Heart left ventricle (tissue), 16 donors: ENCODE measurements around the gene CDK5RAP2. TPM values are rescaled to one million over a fixed set of nuclear protein-coding genes. Genes with fewer than 3 reads are reported as not detected.

Experiments used
- ATAC-seq, 4 donors: fragments of 200-7000 bp; cut with Tn5 transposase; one replicate each; pipeline ENCODE4 v1.9.1; 2020 to 2022; ENCODE audit warnings: moderate library complexity in 4 of 4, mild to moderate bottlenecking in 3 of 4, moderate number of reproducible peaks in 1 of 4
- DNase-seq, 5 donors: peaks; one replicate each; pipeline ENCODE4 v3.0.0-alpha.2; 2020
- H3K27ac ChIP-seq, 12 donors: fragments of 200-600 bp; sonication (generic) in 4 of 12; one replicate each; pipeline versions ENCODE4 v1.5.0 to v1.8.0; 2016 to 2022; ENCODE audit warnings: mild to moderate bottlenecking in 2 of 12
- H3K27me3 ChIP-seq, 9 donors: fragments of 200-600 bp; sonication (generic) in 2 of 9; one replicate each; pipeline versions ENCODE4 v1.5.1 to v1.8.0; 2016 to 2022; ENCODE audit warnings: mild to moderate bottlenecking in 3 of 9
- H3K36me3 ChIP-seq, 9 donors: fragments of 200-600 bp; sonication (generic) in 2 of 9; one replicate each; pipeline versions ENCODE4 v1.5.0 to v1.8.0; 2018 to 2022; ENCODE audit warnings: mild to moderate bottlenecking in 2 of 9
- H3K4me1 ChIP-seq, 12 donors: fragments of 200-600 bp; sonication (generic) in 4 of 12; one replicate each; pipeline versions ENCODE4 v1.5.0 to v1.8.0; 2016 to 2022; ENCODE audit warnings: mild to moderate bottlenecking in 3 of 12
- H3K4me3 ChIP-seq, 12 donors: fragments of 200-600 bp; sonication (generic) in 4 of 12; one replicate each; pipeline versions ENCODE4 v1.5.0 to v1.8.0; 2017 to 2022; ENCODE audit warnings: mild to moderate bottlenecking in 9 of 12, moderate library complexity in 4 of 12
- H3K9me3 ChIP-seq, 12 donors: fragments of 200-600 bp; sonication (generic) in 4 of 12; one replicate each; pipeline versions ENCODE4 v1.5.0 to v1.8.0; 2016 to 2022; ENCODE audit warnings: mild to moderate bottlenecking in 1 of 12
- CTCF ChIP-seq, 12 donors: fragments of 200-600 bp; sonication (generic) in 4 of 12; IDR thresholded peaks; one replicate each; pipeline versions ENCODE4 v1.5.0 to v1.8.0; 2018 to 2022; ENCODE audit warnings: antibody characterized with exemption in 12 of 12, mild to moderate bottlenecking in 5 of 12
- POLR2A ChIP-seq, 2 donors: fragments of 450-650 bp; IDR thresholded peaks; one replicate each; pipeline ENCODE4 v1.6.1; 2017; ENCODE audit warnings: antibody characterized with exemption in 2 of 2, mild to moderate bottlenecking in 2 of 2, moderate library complexity in 2 of 2
- WGBS, 4 donors: extraction: QIAGEN DNeasy Blood & Tissue Kit in 2 of 4; methylation state at CpG; one replicate each; pipeline versions ENCODE4 v1.1.5 to v1.1.7; 2013 to 2018; 5-methylcytosine and 5-hydroxymethylcytosine counted together
- intact Hi-C, 10 donors: fragments of 100-400 bp; cut with DNase I; formaldehyde crosslinking; loops; one replicate each; pipeline versions ENCODE4 v1.11.1 to v1.14.2; 2022
- polyA plus RNA-seq, 2 donors: library from polyadenylated mRNA; stranded (reverse); fragments of 200-250 nt; gene quantifications; one replicate each; pipeline ENCODE4 v1.2.3, GENCODE V29; 2013
- total RNA-seq, 9 donors: library from RNA; depleted of rRNA in 2 of 9; stranded (reverse); fragments of >200 nt in 2 of 9; fragmentation: NEBNext Ultra II Directional in 3 of 9; extraction: Animal tissue kit (Norgen Biotek cat#: 25700) in 3 of 9; gene quantifications; one replicate each; pipeline versions ENCODE4 v1.1.0 to v1.2.4, GENCODE V29; 2016 to 2023
- donor health status: ischemic (EF 13 %, LVEDD 7.1; RV severe dilation, severe dysfunction).
- donor health status: healthy with polysubstance abuse.
- donor health status: DM: no; HTN: yes; CAD: no.
- donor health status: DM: no; HTN: no; CAD: no.
- donor health status: ischemic (EF 25% LVEDD 6.9; RV normal size, moderate dysfunction).
- donor health status: ischemic (EF 25% LVEDD 5.7; RV mildly dilated, moderate dysfunction).
- donor health status: healthy.
- donor health status: DM: yes; HTN: yes; CAD: no.
- donor health status: ischemic (EF 35%, LVEDD 5.7; RV mildly dilated, moderate dysfunction).
- donor health status: nonischemic (EF 11% LVEDD 7.7; RV severe dilation, severe dysfunction).
- donor health status: DM: yes; HTN: yes; CAD: no.
- donor health status: PGD.
- donor health status: ischemic (EF 29% LVEDD 5.4; RV normal size, mild dysfunction).
- donor health status: nonischemic (EF 23%, LVEDD 6.1; RV moderate dilation, normal function).

The CDK5RAP2 gene
- total and polyA plus RNA-seq, 11 donors = 26.1 to 114 (median 53.1) TPM

GRCh38 chr9:120574473-120574872 lies 5.5 kb downstream of the CDK5RAP2 start:
- no peaks in the 10 kb centered on the region for H3K9me3 ChIP-seq
- 81 to 89% (median 83%) methylated on average over 2 of the region's 2 CpGs for WGBS, 4 donors
- H3K4me3 ChIP-seq = no peak overlapping the region
- no peak for DNase-seq
- no peak for TF ChIP-seq CTCF (IDR thresholded peaks at IDR 0.05)
- TF ChIP-seq POLR2A (IDR thresholded peaks at IDR 0.05) = no peak
- no peak for ATAC-seq
- H3K36me3 ChIP-seq = peaks cover 0 to 29% (median 25%) of the 10 kb centered on the region in 9 donors
- H3K27me3 ChIP-seq = no peaks in the 10 kb centered on the region
- H3K4me1 ChIP-seq = peaks cover 0 to 39% (median 19%) of the 10 kb centered on the region in 12 donors
- intact Hi-C loops = no loop called here
- no peak overlapping the region for H3K27ac ChIP-seq

- no peak for ATAC-seq
- no peak overlapping the region for H3K4me3 ChIP-seq
- no peak for TF ChIP-seq CTCF (IDR thresholded peaks at IDR 0.05)
- TF ChIP-seq POLR2A (IDR thresholded peaks at IDR 0.05) = no peak
- intact Hi-C loops = no loop called here
- H3K4me1 ChIP-seq = peaks cover 0 to 29% (median 7%) of the 10 kb centered on the region in 12 donors
- no peaks in the 10 kb centered on the region for H3K9me3 ChIP-seq
- H3K27ac ChIP-seq = peak overlapping the region; percentile 9 to 91 (median 68)
- DNase-seq = no peak
- H3K36me3 ChIP-seq = peaks cover 0 to 49% (median 43%) of the 10 kb centered on the region in 9 donors
- 94 to 100% (median 97%) methylated on average over 1 of the region's 1 CpG for WGBS, 4 donors
- H3K27me3 ChIP-seq = no peaks in the 10 kb centered on the region
These were observed 7.5 kb downstream of the CDK5RAP2 start for GRCh38 chr9:120572472-120572871.

DNA sequence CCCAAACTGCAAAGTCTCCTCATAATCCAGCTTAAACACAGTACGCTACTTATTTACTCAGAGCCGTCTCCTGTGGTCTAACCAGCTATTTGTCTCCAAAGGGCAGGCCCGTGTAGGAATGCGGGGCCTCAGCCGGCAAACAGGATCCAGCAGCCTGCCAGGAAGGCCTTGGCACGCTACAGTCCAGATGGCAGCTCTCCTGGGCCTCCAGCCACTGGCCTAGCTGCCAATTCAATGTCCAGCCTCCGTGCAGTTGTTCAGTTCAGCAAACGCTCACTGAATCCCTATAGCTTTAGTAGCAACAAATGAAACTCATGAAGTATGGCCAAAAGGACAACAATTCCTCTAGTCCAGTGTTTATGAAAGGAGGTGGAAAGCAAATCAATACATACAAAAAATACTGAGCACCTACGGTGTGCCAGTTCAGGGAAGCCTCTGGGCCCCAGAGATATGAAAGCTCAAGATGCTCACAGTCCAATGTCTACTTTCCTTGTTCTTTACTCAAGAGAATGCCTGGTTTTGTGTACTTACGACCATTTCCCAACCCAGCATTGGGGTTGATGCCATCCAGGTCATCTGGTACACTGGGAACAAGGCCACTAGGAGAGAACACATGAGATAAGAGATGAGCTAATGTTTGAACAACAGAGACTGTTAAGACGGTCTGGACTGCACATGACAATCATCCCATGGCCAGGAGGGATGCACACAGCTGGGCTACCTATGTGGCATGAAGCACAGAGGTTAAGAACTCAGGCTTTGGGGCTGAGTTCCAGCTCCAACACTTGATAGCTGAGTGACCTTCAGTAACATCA lies 8.3 kb downstream of the CDK5RAP2 start:
- Histone ChIP-seq H3K27me3 (no peaks in the 10 kb centered on the region), H3K36me3 (peaks cover 0 to 58% (median 51%) of the 10 kb centered on the region in 9 donors), H3K27ac (peak overlapping the region; percentile 52 to 91 (median 68)), H3K4me1 (peaks cover 0 to 29% (median 7%) of the 10 kb centered on the region in 12 donors), H3K4me3 (no peak overlapping the region), H3K9me3 (no peaks in the 10 kb centered on the region)
- peak; percentile 92 to 97 (median 95) for ATAC-seq
- intact Hi-C loops = no loop called here
- peak; percentile 69 to 83 (median 74) for DNase-seq
- WGBS, 4 donors = 46 to 60% (median 51%) methylated on average over 11 of the region's 11 CpGs
- TF ChIP-seq CTCF (IDR thresholded peaks at IDR 0.05) (no peak), POLR2A (IDR thresholded peaks at IDR 0.05) (no peak)

DNA sequence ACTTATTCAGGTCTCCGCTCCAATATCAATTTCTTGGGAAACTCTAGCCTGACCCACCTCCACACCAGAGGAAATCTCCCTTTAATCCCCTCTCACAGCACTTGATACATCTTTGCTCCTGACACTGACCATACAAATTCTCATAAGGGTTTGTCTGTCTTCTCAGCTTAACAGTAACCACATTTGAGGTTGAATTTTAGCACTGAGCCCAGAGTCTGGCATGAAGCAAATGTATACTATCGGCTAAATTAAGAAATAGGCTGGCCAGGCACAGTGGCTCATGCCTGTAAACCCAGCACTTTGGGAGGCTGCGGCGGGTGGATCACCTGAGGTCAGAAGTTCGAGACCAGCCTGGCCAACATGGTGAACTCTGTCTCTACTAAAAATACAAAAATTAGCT lies 9.7 kb downstream of the CDK5RAP2 start:
- H3K4me3 ChIP-seq = no peak overlapping the region
- H3K27me3 ChIP-seq = no peaks in the 10 kb centered on the region
- peaks cover 0 to 29% (median 7%) of the 10 kb centered on the region in 12 donors for H3K4me1 ChIP-seq
- 97 to 99% (median 98%) methylated on average over 5 of the region's 5 CpGs for WGBS, 4 donors
- DNase-seq = no peak
- intact Hi-C loops = no loop called here
- no peaks in the 10 kb centered on the region for H3K9me3 ChIP-seq
- H3K27ac ChIP-seq = peak overlapping the region in 10 of 12 donors; percentile 52 to 91 (median 70)
- no peak for ATAC-seq
- H3K36me3 ChIP-seq = peaks cover 0 to 71% (median 62%) of the 10 kb centered on the region in 9 donors
- no peak for TF ChIP-seq POLR2A (IDR thresholded peaks at IDR 0.05)
- no peak for TF ChIP-seq CTCF (IDR thresholded peaks at IDR 0.05)
